ENCODE results near the gene INSIG1. TPM values are rescaled to one million over a fixed set of nuclear protein-coding genes. Genes with fewer than 3 reads are reported as not detected.

Gene INSIG1
- total RNA-seq, 1 donor from 2014 or later = 9.4 TPM

DNA sequence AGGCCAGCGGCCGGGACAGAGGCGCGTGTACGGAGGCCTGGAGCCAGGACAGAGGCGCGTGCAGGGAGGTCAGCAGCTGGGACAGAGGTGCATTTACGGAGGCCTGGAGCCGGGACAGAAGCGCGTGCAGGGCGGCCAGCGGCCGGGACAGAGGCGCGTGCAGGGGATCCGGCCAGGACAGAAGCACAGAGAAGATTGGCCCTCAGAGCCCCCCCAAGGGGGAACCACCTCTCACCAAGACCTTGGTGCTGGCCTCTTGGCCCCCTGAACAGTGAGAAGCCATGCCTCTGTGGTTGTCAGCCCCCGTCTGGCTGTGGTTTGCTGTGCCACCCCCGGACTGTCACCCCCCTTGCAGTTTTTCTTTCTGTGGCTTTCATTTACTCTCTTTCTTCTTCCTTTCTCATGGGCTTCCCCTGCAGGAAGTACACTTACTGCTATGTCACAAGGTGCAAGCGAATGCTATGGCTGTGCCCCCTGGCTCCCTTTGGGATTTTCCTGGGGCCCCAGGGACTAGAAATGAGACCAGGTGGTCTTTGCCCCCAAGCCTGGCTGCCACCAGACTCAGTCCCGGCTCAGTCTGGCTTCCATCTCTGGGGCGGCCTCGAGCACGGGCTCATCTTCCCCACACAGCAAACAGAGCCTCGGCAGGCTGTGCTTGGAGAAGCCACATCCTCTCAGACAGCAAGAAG, 41.1 kb downstream of the INSIG1 start:
- DNase-seq (ENCODE audit: missing footprints) (no peak), ATAC-seq (no peak)
- intact Hi-C loops (cut with DNase I) = no loop called here

- intact Hi-C loops (cut with DNase I) = no loop called here
- DNase-seq (ENCODE audit: missing footprints) (no peak), ATAC-seq (no peak)
Measured at GRCh38 chr7:155339474-155339873, 41.8 kb downstream of the INSIG1 start.

DNA sequence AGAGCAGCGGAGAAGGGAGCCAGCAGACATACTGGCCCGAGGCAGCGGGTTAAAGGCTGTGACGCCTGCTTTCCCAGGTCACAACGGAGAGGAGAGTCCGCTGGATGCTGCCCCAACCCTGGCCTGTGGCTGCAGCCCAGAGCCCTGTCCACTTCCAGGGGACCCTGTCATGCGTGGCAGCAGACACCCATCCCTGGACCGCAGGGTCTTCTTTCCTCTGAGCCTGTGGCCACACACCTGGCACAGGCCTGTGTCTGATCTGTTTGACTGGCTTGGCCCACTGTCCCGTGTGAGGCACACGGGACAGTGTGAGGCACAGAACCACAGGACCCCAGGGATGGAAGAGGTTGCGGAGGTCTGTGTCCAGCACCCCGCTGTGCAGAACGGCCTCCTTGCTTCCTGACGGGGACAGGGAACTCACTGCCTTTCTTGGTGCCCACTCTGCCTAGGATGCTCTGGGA, 42.4 kb downstream of the INSIG1 start:
- intact Hi-C loops (cut with DNase I) = no loop called here
- DNase-seq (ENCODE audit: missing footprints) (no peak), ATAC-seq (no peak)

GRCh38 chr7:155340721-155341120, 43.0 kb downstream of the INSIG1 start:
- ATAC-seq = no peak
- intact Hi-C loops (cut with DNase I) = no loop called here
- DNase-seq (ENCODE audit: missing footprints) = no peak

GRCh38 chr7:155341463-155341983, 43.8 kb downstream of the INSIG1 start:
- no peak for DNase-seq (ENCODE audit: missing footprints)
- intact Hi-C loops (cut with DNase I) = no loop called here
- ATAC-seq = no peak

DNA sequence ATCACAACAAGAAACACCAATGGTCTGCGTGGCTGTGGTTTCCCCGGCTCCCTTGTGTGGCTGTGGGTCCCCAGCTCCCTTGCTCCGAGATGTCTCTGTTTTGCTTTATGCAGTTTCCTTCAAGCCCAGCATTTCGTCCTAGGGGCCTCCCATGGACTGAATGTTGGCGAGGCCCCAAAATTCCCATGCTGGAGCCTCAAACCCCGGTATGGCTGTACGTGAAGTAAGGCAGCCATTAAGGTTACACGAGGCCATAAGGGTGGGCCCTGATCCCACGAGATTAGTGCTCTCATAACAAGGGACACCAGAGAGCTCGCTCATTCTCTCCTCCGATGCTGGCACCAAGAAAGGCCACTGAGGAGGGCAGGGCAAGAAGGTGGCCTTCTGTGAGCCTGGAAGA, 44.6 kb downstream of the INSIG1 start:
- intact Hi-C loops (cut with DNase I) = no loop called here

DNA sequence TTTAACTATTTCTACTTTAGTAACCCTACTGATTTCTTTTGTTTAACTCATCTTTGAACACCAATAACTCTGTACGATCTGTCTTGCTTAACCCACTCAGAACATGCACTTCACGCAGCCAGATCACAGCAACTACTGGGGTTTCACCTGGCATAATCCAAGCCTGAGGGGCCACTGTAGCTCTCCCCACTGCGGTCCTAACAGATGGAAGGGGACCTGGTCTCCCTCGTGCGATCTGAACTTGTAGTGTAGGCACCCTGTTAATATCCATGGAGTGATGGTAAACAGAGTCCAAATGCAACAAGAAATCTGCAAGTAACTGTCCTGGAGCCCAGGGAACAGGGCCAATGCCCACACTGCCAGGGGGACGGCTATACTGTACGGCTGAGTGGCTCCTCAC, 45.5 kb downstream of the INSIG1 start:
- intact Hi-C loops (cut with DNase I) = no loop called here
- DNase-seq (ENCODE audit: missing footprints) = no peak
- ATAC-seq = no peak

More for the DNA sequence above, 44.6 kb downstream of the INSIG1 start:
- ATAC-seq (no peak), DNase-seq (ENCODE audit: missing footprints) (no peak)

DNA sequence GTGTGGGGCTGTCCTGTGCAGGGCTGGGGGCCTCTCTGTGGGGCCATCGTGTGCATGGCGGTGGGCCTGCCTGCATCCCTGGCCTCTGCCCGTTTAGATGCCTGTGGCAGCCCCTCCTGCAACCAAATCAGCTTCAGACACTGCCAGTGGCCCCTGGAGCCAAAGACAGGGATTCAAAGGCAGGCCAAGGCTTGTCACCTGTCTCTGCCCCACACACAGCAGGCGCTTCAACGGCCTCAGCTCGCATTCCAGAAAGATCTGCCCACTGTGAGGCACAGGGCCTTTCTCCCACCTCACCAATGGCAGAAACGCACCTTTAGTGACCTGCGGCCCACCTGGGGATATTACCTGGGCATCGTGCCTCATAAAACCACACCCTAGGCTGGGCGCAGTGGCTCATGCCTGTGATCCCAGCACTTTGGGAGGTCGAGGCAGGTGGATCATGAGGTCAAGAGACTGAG, 46.0 kb downstream of the INSIG1 start:
- ATAC-seq (no peak), DNase-seq (ENCODE audit: missing footprints) (no peak)
- intact Hi-C loops (cut with DNase I) = loop anchor here (2.0 kb wide), 2 partner anchors 37 to 415 kb away; no protein-coding TSS in a partner anchor

GRCh38 chr7:155344270-155344617, 46.6 kb downstream of the INSIG1 start:
- intact Hi-C loops (cut with DNase I) = loop anchor here (2.0 kb wide), 2 partner anchors 37 to 415 kb away; no protein-coding TSS in a partner anchor
- ATAC-seq (no peak), DNase-seq (ENCODE audit: missing footprints) (no peak)

DNA sequence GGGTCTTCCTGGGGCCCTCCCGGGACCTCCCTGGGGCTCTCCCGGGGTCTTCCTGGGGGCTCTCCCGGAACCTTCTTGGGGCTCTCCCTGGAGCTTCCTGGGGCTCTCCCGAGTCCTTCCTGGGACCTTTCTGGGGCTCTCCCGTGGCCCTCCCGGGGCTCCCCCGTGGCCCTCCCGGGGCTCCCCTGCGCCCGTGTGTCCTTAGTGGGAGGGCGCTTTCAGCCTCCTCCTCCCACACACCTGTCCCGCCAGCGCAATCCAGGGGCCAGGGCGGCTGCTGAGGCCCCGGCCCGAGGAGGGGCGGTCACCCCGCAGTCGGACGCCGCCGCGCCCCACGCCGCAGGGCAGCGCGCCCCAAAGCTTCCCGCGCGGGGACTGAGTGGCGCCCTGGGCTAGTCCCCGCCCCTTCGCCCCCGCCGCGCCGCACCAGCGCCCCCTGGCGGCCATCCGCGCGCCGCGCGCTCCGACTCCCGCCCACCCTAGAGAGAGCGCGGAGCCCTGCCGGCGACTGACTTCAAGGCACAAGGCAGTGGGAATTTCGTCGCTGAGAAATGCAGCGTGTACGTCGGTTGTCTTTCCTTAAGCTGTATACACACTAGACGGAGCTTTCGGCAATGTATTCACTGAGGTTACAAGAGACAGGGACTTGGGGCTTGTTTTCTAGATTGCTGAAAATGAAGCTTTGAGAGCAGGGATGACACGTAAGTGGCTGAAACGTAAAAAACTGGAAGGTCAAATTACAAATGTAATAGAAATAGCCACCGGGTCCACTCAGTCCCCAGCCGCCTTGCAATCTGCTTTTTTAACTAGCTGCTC, 47.1 kb downstream of the INSIG1 start:
- ATAC-seq = peak; percentile 94
- peak; percentile 93 for DNase-seq (ENCODE audit: missing footprints)
- intact Hi-C loops (cut with DNase I) = loop anchor here (1.0 to 2.0 kb wide), 3 partner anchors 38 to 416 kb away; no protein-coding TSS in a partner anchor

- no peak for ATAC-seq
- intact Hi-C loops (cut with DNase I) = loop anchor here (1.0 to 2.0 kb wide), 3 partner anchors 39 to 417 kb away; no protein-coding TSS in a partner anchor
- no peak for DNase-seq (ENCODE audit: missing footprints)
Measured at GRCh38 chr7:155345490-155345889, 47.8 kb downstream of the INSIG1 start.

- DNase-seq (ENCODE audit: missing footprints) = no peak
- intact Hi-C loops (cut with DNase I) = no loop called here
- ATAC-seq = no peak
Measured at GRCh38 chr7:155346285-155346684, 48.6 kb downstream of the INSIG1 start.

GRCh38 chr7:155348806-155349205, 51.1 kb downstream of the INSIG1 start:
- intact Hi-C loops (cut with DNase I) = no loop called here
- no peak for DNase-seq (ENCODE audit: missing footprints)
- no peak for ATAC-seq

GRCh38 chr7:155349601-155350331, 52.1 kb downstream of the INSIG1 start:
- ATAC-seq (no peak), DNase-seq (ENCODE audit: missing footprints) (no peak)
- intact Hi-C loops (cut with DNase I) = no loop called here

DNA sequence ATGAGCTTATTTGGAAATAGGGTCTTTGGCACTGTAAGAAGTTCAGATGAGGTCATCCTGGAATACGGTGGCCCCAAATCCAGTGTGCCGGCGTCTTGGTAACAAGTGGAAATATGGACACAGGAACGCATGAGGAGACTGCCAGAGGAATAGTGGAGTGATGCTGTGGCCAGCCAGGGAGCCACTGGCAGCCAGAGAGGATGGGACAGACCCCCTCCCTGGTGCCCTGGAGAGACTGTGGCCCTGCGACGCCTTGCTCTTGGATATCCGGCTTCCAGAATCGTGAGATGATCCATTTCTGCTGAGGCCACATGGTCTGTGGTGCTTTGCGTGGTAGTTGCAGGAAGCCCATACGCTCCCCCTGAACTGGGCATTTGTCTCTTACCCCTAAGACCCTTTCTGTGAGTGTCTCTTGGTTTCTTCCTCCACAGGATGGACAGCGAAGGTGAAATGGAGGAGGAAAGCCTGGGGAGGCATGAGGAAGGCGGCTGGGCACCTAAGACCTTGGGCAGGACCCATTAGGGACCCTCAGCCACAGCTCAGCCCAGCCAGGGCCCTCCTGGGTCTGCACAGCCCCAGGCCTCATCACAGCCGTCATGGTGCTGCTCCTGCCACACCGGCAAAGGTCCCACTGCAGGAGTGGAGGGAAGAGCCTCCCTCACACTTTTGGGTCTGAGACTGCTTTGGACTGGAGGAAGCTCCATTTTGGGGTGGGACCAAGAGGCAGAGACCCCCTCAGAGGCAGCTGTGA, 53.6 kb downstream of the INSIG1 start:
- no peak for DNase-seq (ENCODE audit: missing footprints)
- ATAC-seq = no peak
- intact Hi-C loops (cut with DNase I) = no loop called here

DNA sequence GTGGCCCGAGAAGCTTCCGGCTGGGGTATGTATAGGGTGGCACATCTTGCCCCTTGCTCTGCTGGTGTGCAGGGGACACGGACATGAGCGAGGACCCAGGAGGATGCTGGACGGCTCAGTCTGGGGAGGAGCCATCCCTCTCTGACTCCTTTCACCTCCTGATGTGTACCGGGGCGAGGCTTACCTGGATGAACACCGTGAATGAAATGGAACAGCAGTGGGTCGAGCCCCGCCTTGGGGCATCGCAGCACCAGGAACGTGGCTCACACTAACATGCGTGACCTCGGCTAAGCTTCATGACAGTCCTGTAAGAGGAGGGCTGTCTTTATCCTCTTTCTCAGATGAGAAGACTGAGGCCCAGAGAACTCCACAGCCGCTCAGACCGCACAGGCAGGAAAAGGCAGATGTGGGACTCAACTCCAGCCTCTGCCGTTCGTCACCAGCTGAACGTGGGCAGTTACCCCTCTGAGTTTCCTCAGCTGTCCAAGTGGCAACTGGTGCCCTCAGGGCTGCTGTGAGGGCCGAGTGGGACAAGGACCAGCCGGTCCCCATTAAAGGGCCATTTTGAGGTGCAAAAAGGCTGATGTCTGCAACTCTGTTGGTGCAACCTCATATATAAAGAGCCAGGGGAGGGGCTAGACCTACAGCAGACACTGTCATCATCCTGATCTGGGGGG, 54.5 kb downstream of the INSIG1 start:
- intact Hi-C loops (cut with DNase I) = no loop called here
- no peak for ATAC-seq
- DNase-seq (ENCODE audit: missing footprints) = no peak

DNA sequence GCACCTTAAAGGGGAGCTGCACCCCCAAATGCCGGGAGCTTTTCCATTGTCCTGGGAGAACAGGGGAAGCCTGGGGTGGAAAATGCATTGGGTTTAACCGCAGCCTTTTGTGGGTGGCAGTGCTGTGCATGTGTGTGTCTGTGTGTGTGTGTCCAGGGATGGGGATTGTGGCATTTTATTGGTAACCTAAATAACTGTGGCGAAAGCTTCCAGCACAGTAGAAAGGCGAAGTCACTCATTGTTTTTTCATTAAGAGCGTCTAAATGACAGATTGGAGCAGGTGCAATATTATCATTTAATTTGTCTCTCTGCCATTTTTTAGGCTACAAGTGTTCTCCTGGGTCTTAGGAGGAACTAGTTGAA, 55.1 kb downstream of the INSIG1 start:
- ATAC-seq (no peak), DNase-seq (ENCODE audit: missing footprints) (no peak)
- intact Hi-C loops (cut with DNase I) = no loop called here

All from Right ventricle myocardium inferior (tissue), 1 donor.